ENCODE measurements around the gene PRKAR1B.

- TF ChIP-seq POLR2A (IDR thresholded peaks at IDR 0.05) (no peak), CTCF (IDR thresholded peaks at IDR 0.05 in 4 of 5, conservative IDR thresholded peaks at IDR 0.05 in 1 of 5) (no peak)
These were observed 210.9 kb downstream of the PRKAR1B start for GRCh38 chr7:516216-516605.

Measured in gastrocnemius medialis (tissue), 4 donors.